Measurements from ENCODE around the gene PIP5K1C. TPM values are rescaled to one million over a fixed set of nuclear protein-coding genes. Genes with fewer than 3 reads are reported as not detected.

Gene PIP5K1C
- total and polyA plus RNA-seq, 9 of the 15 experiments (the other 6 are each of a cell fraction or from before 2014, with no cell fraction given), result 0.38 to 22.1 (median 4.1) TPM

- no peak for TF ChIP-seq E4F1 (CRISPR knock-in tag; IDR thresholded peaks at IDR 0.05; ENCODE audit: borderline replicate concordance)
- TF ChIP-seq, protein P1, sequence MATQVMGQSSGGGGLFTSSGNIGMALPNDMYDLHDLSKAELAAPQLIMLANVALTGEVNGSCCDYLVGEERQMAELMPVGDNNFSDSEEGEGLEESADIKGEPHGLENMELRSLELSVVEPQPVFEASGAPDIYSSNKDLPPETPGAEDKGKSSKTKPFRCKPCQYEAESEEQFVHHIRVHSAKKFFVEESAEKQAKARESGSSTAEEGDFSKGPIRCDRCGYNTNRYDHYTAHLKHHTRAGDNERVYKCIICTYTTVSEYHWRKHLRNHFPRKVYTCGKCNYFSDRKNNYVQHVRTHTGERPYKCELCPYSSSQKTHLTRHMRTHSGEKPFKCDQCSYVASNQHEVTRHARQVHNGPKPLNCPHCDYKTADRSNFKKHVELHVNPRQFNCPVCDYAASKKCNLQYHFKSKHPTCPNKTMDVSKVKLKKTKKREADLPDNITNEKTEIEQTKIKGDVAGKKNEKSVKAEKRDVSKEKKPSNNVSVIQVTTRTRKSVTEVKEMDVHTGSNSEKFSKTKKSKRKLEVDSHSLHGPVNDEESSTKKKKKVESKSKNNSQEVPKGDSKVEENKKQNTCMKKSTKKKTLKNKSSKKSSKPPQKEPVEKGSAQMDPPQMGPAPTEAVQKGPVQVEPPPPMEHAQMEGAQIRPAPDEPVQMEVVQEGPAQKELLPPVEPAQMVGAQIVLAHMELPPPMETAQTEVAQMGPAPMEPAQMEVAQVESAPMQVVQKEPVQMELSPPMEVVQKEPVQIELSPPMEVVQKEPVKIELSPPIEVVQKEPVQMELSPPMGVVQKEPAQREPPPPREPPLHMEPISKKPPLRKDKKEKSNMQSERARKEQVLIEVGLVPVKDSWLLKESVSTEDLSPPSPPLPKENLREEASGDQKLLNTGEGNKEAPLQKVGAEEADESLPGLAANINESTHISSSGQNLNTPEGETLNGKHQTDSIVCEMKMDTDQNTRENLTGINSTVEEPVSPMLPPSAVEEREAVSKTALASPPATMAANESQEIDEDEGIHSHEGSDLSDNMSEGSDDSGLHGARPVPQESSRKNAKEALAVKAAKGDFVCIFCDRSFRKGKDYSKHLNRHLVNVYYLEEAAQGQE (IDR thresholded peaks at IDR 0.05; ENCODE audit: borderline replicate concordance), result no peak
- TF ChIP-seq, protein P1 (CRISPR knock-in tag; IDR thresholded peaks at IDR 0.05; ENCODE audit: low read depth), result no peak
- TF ChIP-seq HMGN3 (IDR thresholded peaks at IDR 0.05; ENCODE audit: borderline replicate concordance, extremely low read depth, insufficient read length, low read depth, low read length), result peak; percentile 58
- no peak for TF ChIP-seq MXD1 (CRISPR knock-in tag; IDR thresholded peaks at IDR 0.05; ENCODE audit: borderline replicate concordance, poor library complexity, severe bottlenecking)
- peak; percentile 77 for TF ChIP-seq MAFF (IDR thresholded peaks at IDR 0.05; ENCODE audit: low read length)
- no peak for TF ChIP-seq RBM14 (IDR thresholded peaks at IDR 0.05; ENCODE audit: borderline replicate concordance, insufficient read depth, low read depth, low read length)
- TF ChIP-seq KDM1A (IDR thresholded peaks at IDR 0.05), result 0 out of 4 replicates have a peak, but pooled peaks of 1 of the 2 experiments have one; percentile 26
- no peak for TF ChIP-seq GATA2 (CRISPR knock-in tag; IDR thresholded peaks at IDR 0.05)
- 0 out of 2 replicates have a peak, but pooled peaks have one; percentile 9 for TF ChIP-seq HCFC1 (IDR thresholded peaks at IDR 0.05; ENCODE audit: low read depth, low read length)
- TF ChIP-seq WHSC1 (IDR thresholded peaks at IDR 0.05; ENCODE audit: low read length), result no peak
- TF ChIP-seq SMARCE1 (IDR thresholded peaks at IDR 0.05), result 0 out of 2 replicates have a peak, but pooled peaks have one; percentile 32
- no peak for TF ChIP-seq CCAR2 (IDR thresholded peaks at IDR 0.05; ENCODE audit: low read depth, low read length)
- no peak for TF ChIP-seq FIP1L1 (IDR thresholded peaks at IDR 0.05; ENCODE audit: low read depth, low read length, poor library complexity, severe bottlenecking)
- TF ChIP-seq ZSCAN32 (CRISPR knock-in tag; IDR thresholded peaks at IDR 0.05), result no peak
- TF ChIP-seq ZNF12 (CRISPR knock-in tag; IDR thresholded peaks at IDR 0.05), result no peak
These were observed 29.2 kb downstream of the PIP5K1C start (continued) for GRCh38 chr19:3670796-3671679.
